ENCODE measurements around the gene PDS5A.

The PDS5A gene

DNA sequence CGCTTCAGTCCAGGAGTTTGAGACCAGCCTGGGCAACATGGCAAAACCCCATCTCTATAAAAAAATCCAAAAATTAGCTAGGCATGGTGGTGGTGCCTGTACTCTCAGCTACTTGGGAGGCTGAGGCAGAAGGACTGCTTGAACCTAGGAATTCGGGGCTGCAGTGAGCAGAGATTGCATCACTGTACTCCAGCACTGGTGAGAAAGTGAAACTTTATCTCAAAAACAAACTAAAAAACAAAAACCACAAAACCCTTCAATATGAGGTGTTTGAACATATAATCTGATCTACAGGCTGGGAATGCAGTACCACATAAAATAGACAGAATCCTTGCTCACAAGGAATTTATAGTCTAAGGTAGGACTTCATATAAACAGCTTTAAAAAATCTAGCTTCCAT lies 103.9 kb downstream of the PDS5A start:
- no peak for TF ChIP-seq CTCF (conservative IDR thresholded peaks at IDR 0.05; ENCODE audit: low read depth)
- POLR2A ChIA-PET (ENCODE audit: low non-redundant PET) = no interaction called here
- DNase-seq (ENCODE audit: low spot score) = no peak
- no peak overlapping the region for H3K27ac ChIP-seq
- CTCF ChIA-PET = interaction anchor here (0.5 to 0.6 kb wide), 2 partner anchors 18 to 22 kb away, joined by 3 to 5 read pairs; no protein-coding TSS in a partner anchor

GRCh38 chr4:39865280-39865679 lies 112.4 kb downstream of the PDS5A start:
- no peak overlapping the region for H3K27ac ChIP-seq
- TF ChIP-seq CTCF (conservative IDR thresholded peaks at IDR 0.05; ENCODE audit: low read depth) = no peak
- DNase-seq (ENCODE audit: low spot score) = no peak
- ChIA-PET CTCF (no interaction called here), POLR2A (ENCODE audit: low non-redundant PET) (interaction anchor here (0.5 kb wide), 1 partner anchor 60 kb away, joined by 5 read pairs; no protein-coding TSS in a partner anchor)

DNA sequence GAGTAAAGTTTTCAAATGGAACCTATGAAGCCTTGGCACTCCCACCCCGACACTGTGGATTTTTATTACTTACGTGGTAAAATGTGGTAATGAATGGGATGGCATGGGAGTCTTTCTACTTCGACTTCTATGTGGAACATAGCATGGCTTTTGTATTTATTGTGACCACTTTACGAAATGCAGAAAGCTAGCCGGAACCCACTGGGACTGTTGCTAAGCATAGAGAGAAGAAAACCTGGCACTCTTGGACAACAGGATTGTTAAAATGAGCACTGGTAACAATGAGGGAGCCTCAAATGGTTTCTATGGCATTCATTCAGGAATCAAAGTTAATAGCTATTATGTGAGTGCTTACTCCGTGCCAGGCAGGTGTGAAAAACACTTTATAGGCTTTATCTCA lies 113.3 kb downstream of the PDS5A start:
- no peak overlapping the region for H3K27ac ChIP-seq
- DNase-seq (ENCODE audit: low spot score) = no peak
- CTCF ChIA-PET = no interaction called here
- no peak for TF ChIP-seq CTCF (conservative IDR thresholded peaks at IDR 0.05; ENCODE audit: low read depth)
- POLR2A ChIA-PET (ENCODE audit: low non-redundant PET) = no interaction called here

DNA sequence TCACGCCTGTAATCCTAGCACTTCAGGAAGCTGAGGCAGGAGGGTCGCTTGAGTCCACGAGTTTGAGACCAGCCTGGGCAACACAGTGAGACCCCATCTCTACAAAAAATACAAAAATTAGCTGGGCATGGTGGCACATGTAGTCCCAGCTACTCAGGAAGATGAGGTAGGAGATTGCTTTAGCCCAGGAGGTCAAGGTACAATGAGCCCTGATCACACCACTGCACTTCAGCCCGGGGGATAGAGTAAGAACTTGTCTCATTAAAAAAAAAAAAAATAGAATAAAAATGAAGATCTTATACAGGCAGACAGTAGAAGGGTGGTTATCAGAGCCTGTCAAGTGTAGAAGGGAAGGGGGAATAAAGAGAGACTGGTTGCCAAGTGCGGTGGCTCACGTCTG lies 116.9 kb downstream of the PDS5A start:
- POLR2A ChIA-PET (ENCODE audit: low non-redundant PET) = no interaction called here
- H3K27ac ChIP-seq = no peak overlapping the region
- CTCF ChIA-PET = no interaction called here
- TF ChIP-seq CTCF (conservative IDR thresholded peaks at IDR 0.05; ENCODE audit: low read depth) = no peak
- no peak for DNase-seq (ENCODE audit: low spot score)

DNA sequence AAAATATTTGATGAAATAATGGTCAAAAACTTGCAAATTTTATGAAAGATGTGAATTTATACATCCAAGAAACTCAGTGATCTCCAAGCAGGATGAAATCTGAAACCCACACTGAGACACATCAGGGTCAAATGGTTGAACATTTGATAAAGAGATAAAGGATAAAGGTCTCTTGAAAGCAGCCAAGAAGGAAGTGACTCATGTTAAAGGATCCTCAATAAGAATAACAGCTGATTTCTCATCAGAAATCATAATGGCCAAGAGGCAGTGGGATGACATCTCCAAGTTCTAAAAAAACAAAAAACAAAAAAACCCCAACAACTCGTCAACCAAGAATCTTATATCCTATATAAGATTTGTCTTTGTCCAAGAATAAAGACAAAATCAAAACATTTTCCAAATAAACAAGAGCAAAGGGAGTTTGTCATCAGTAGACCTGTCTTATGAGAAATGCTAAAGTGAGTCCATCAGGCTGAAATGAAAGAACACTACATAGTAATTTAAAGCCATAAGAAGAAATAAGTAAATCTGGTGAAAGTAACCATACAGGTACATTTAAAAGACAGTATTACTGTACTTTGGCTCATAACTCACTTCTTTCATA lies 121.7 kb downstream of the PDS5A start:
- ChIA-PET POLR2A (ENCODE audit: low non-redundant PET) (no interaction called here), CTCF (no interaction called here)
- DNase-seq (ENCODE audit: low spot score) = peak; percentile 29
- TF ChIP-seq CTCF (conservative IDR thresholded peaks at IDR 0.05; ENCODE audit: low read depth) = no peak
- no peak overlapping the region for H3K27ac ChIP-seq

- no peak overlapping the region for H3K27ac ChIP-seq
- DNase-seq (ENCODE audit: low spot score) = no peak
- ChIA-PET POLR2A (ENCODE audit: low non-redundant PET) (no interaction called here), CTCF (no interaction called here)
- no peak for TF ChIP-seq CTCF (conservative IDR thresholded peaks at IDR 0.05; ENCODE audit: low read depth)
Measured at GRCh38 chr4:39852636-39853035, 125.1 kb downstream of the PDS5A start.

Measured in RWPE1 (cell line).